HepG2 (cell line): ENCODE measurements around the gene CALR. TPM values are rescaled to one million over a fixed set of nuclear protein-coding genes. Genes with fewer than 3 reads are reported as not detected.

Experiments
- ATAC-seq: fragments of 200-7000 bp; cut with Tn5 transposase; 3 replicates; pipeline ENCODE4 v1.9.1; 2020; ENCODE audit warnings: mild to moderate bottlenecking, moderate library complexity
- BruUV-seq: library from RNA; stranded (reverse); fragments of 400-500 nt; replicated peaks from 2 replicates; lab custom pipeline; 2021; lab: Mats Ljungman, UMichigan
- CTCF ChIA-PET: fragments of 300-600 bp; formaldehyde crosslinking; extraction: SDS; loops from one replicate; lab custom pipeline; 2021; ENCODE audit warnings: low total read pairs, inconsistent platforms, low intra/inter-chr PET ratio; lab: Yijun Ruan, JAX
- POLR2A ChIA-PET: fragments of 350-600 bp; sonication (Branson Sonifier 250); formaldehyde crosslinking; loops from one replicate; lab custom pipeline; 2020; ENCODE audit warnings: antibody characterized with exemption, inconsistent platforms; lab: Yijun Ruan, JAX
- DNase-seq: peaks from one replicate; pipeline ENCODE4 v3.0.0-alpha.2; 2015; ENCODE audit warnings: low spot score
- FAIRE-seq: peaks from 3 replicates; lab custom pipeline; 2011; peaks lifted over from hg19 to GRCh38; lab: Jason Lieb, UNC
- H2AFZ ChIP-seq: one replicate; pipeline ENCODE4 v1.6.1; 2011; ENCODE audit warnings: low read length, inconsistent platforms
- H3K27ac ChIP-seq: fragments of 300-600 bp; 3 replicates; pipeline ENCODE4 v1.8.0; 2011; ENCODE audit warnings: mixed run types, mild to moderate bottlenecking, mixed read lengths, low read length, inconsistent platforms; ENCODE audit not compliant: insufficient read depth; ENCODE audit errors: extremely low read length
- H3K27me3 ChIP-seq, 2 experiments: fragments of 200-600 bp in 1 of 2; 2 replicates in 1 of 2; 3 replicates in 1 of 2; pipeline versions ENCODE4 v1.6.0 to v1.8.0; 2011; ENCODE audit warnings: low read length in 2 of 2, mild to moderate bottlenecking in 2 of 2, moderate library complexity in 2 of 2, inconsistent platforms in 1 of 2; ENCODE audit not compliant: insufficient read depth in 2 of 2, control insufficient read depth in 1 of 2
- H3K36me3 ChIP-seq, 2 experiments: fragments of 200-600 bp in 1 of 2; replicated peaks in 1 of 2; 2 replicates in 1 of 2; 3 replicates in 1 of 2; pipeline versions ENCODE4 v1.5.1 to v1.8.0; 2011; ENCODE audit warnings: low read length in 2 of 2, inconsistent platforms in 1 of 2; ENCODE audit not compliant: insufficient read depth in 2 of 2, control insufficient read depth in 1 of 2
- H3K4me1 ChIP-seq: 2 replicates; pipeline ENCODE4 v1.5.1; 2012; ENCODE audit warnings: low read length, inconsistent platforms; ENCODE audit not compliant: insufficient read depth
- H3K4me2 ChIP-seq: 2 replicates; pipeline ENCODE4 v1.6.0; 2011; ENCODE audit warnings: low read depth, low read length, inconsistent platforms
- H3K4me3 ChIP-seq, 3 experiments: fragments of 200-600 bp in 1 of 3; sonication (generic), shearing (Covaris generic) in 1 of 3; replicated peaks in 1 of 3; 2 replicates each; pipeline ENCODE4 v1.5.1; 2011 to 2016; ENCODE audit warnings: low read length in 3 of 3, inconsistent platforms in 2 of 3, low read depth in 2 of 3, mild to moderate bottlenecking in 2 of 3, control low read depth in 1 of 3, mixed read lengths in 1 of 3; ENCODE audit not compliant: insufficient read depth in 1 of 3
- H3K79me2 ChIP-seq: one replicate; pipeline ENCODE4 v1.6.1; 2011; ENCODE audit warnings: low read length, inconsistent platforms; ENCODE audit not compliant: insufficient read depth
- H3K9ac ChIP-seq: 2 replicates; pipeline ENCODE4 v1.6.0; 2011; ENCODE audit warnings: mild to moderate bottlenecking, low read depth, low read length, inconsistent platforms; ENCODE audit not compliant: insufficient read depth
- H3K9me3 ChIP-seq: 2 replicates; pipeline ENCODE4 v1.5.1; 2012; ENCODE audit warnings: mild to moderate bottlenecking, low read length
- H4K20me1 ChIP-seq: 2 replicates; pipeline ENCODE4 v1.6.0; 2011; ENCODE audit warnings: inconsistent platforms, mild to moderate bottlenecking, low read length, moderate library complexity; ENCODE audit not compliant: insufficient read depth
- ELF4 ChIP-seq: sonication (generic); formaldehyde crosslinking; IDR thresholded peaks from 2 replicates; pipeline ENCODE4 v1.5.0; 2020; ENCODE audit warnings: missing genetic modification reagents, mild to moderate bottlenecking, moderate library complexity, borderline replicate concordance
- KMT2A ChIP-seq: sonication (generic); formaldehyde crosslinking; IDR thresholded peaks from 2 replicates; pipeline ENCODE4 v1.4.0; 2020; ENCODE audit warnings: missing genetic modification reagents
- MATR3 ChIP-seq: sonication (generic); formaldehyde crosslinking; IDR thresholded peaks from 2 replicates; pipeline ENCODE4 v1.4.0; 2020; ENCODE audit warnings: missing genetic modification reagents
- MBNL3 ChIP-seq: fragments of 250-450 bp; sonication (Bioruptor Pico); conservative IDR thresholded peaks from 2 replicates; pipeline ENCODE4 v1.8.0; 2022; ENCODE audit warnings: mild to moderate bottlenecking, inconsistent platforms
- NFIC ChIP-seq: IDR thresholded peaks from 2 replicates; pipeline ENCODE4 v1.6.1; 2012; ENCODE audit warnings: mild to moderate bottlenecking, low read length, inconsistent platforms
- RBFOX2 ChIP-seq: fragments of 200-400 bp; formaldehyde crosslinking; IDR thresholded peaks from 2 replicates; pipeline ENCODE4 v1.6.1; 2017; ENCODE audit warnings: low read depth, mild to moderate bottlenecking, low read length
- SIN3A ChIP-seq: IDR thresholded peaks from 2 replicates; pipeline ENCODE4 v1.6.1; 2011; ENCODE audit warnings: low read depth, mild to moderate bottlenecking, control low read depth, low read length, borderline replicate concordance
- SMAD1 ChIP-seq: sonication (generic); formaldehyde crosslinking; IDR thresholded peaks from 2 replicates; pipeline ENCODE4 v1.4.0; 2020; ENCODE audit warnings: missing genetic modification reagents, low read depth, mild to moderate bottlenecking, borderline replicate concordance
- TBX2 ChIP-seq: sonication (generic); formaldehyde crosslinking; IDR thresholded peaks from 2 replicates; pipeline ENCODE4 v1.5.0; 2020; ENCODE audit warnings: missing genetic modification reagents, mild to moderate bottlenecking, borderline replicate concordance
- ZNF274 ChIP-seq: sonication (generic); formaldehyde crosslinking; IDR thresholded peaks from 2 replicates; pipeline ENCODE4 v1.5.1; 2020; ENCODE audit warnings: mild to moderate bottlenecking, missing genetic modification reagents
- ZNF577 ChIP-seq: sonication (generic); formaldehyde crosslinking; IDR thresholded peaks from 2 replicates; pipeline ENCODE4 v1.4.0; 2020; ENCODE audit warnings: mild to moderate bottlenecking, low read depth, missing genetic modification reagents, borderline replicate concordance
- WGBS: methylation state at CpG from one replicate; pipeline ENCODE4 v1.1.6; 2017; ENCODE audit warnings: low lambda C conversion rate; 5-methylcytosine and 5-hydroxymethylcytosine counted together
- in situ Hi-C: cut with HindIII; loops from 2 replicates; pipeline ENCODE4 v1.10.0; 2017; ENCODE audit warnings: low pct_unique_long_range_greater_than_20kb; ENCODE audit not compliant: extremely low pct_ligation_motif_present
- intact Hi-C: fragments of 100-400 bp; cut with micrococcal nuclease; formaldehyde crosslinking; loops from one replicate; pipeline ENCODE4 v1.10.0; 2022; ENCODE audit not compliant: unreplicated experiment
- polyA plus RNA-seq, 8 experiments: library from polyadenylated mRNA; depleted of rRNA in 3 of 8; stranded (reverse) in 7 of 8; unstranded in 1 of 8; fragments of >200 nt; fragmentation: Illumina TruSeq in 4 of 8; extraction: Trizol in 4 of 8; gene quantifications; 2 replicates each; pipeline versions ENCODE4 v1.2.1 to v1.2.3, GENCODE V29; 2011 to 2016; ENCODE audit warnings: low read depth in 4 of 8, missing spikeins in 1 of 8, mixed read lengths in 1 of 8; ENCODE audit not compliant: insufficient read depth in 1 of 8
- total RNA-seq, 5 experiments: library from RNA; depleted of rRNA; stranded (reverse); fragments of >200 nt; fragmentation: Illumina TruSeq; extraction: Trizol; gene quantifications; 2 replicates each; pipeline ENCODE4 v1.2.3, GENCODE V29; 2016; ENCODE audit warnings: low read depth in 1 of 5
- TF ChIP-seq, protein P1 (sequence below): sonication (generic); formaldehyde crosslinking; IDR thresholded peaks from 2 replicates; pipeline ENCODE4 v1.8.0; 2022; ENCODE audit warnings: mild to moderate bottlenecking, missing genetic modification reagents; ENCODE audit not compliant: insufficient replicate concordance
- TF ChIP-seq, protein P2 (sequence below): sonication (generic); formaldehyde crosslinking; IDR thresholded peaks from 2 replicates; pipeline ENCODE4 v1.5.1; 2020; ENCODE audit warnings: mild to moderate bottlenecking, moderate library complexity, missing genetic modification reagents

CALR gene
- total and polyA plus RNA-seq, 2 of the 13 experiments (the other 11 are each of a cell fraction or from before 2014, with no cell fraction given) = 898 to 934 TPM

DNA sequence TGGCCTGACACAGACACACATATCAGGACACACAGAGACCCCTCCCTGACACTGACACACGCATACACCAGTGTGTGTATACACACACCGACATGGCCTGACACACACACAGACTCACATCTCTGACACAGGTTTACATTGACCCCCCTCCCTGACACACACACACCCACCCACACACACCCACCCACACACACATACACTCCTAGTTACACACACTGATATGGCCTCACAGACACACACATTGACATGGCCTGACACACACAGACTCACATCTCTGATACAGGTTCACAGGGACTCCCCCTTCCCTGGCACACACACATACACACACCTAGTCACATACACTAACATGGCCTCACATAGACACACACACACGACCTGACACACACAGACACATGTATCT is 52.4 kb downstream of the CALR start:
- peaks cover 40% of the 10 kb centered on the region for H3K4me1 ChIP-seq
- H2AFZ ChIP-seq = no peak overlapping the region
- ATAC-seq = no peak
- H4K20me1 ChIP-seq = no peaks in the 10 kb centered on the region
- no peaks in the 10 kb centered on the region for H3K9me3 ChIP-seq
- in situ Hi-C loops (no loop called here), intact Hi-C loops (no loop called here)
- H3K4me2 ChIP-seq = no peak overlapping the region
- no TSS peak for BruUV-seq
- POLR2A ChIA-PET = no interaction called here
- CTCF ChIA-PET = no interaction called here
- TF ChIP-seq ZNF577 (CRISPR knock-in tag) (no peak), MATR3 (CRISPR knock-in tag) (no peak), SMAD1 (CRISPR knock-in tag) (no peak), ZNF274 (CRISPR knock-in tag) (no peak), MBNL3 (no peak), RBFOX2 (no peak), TBX2 (CRISPR knock-in tag) (no peak), NFIC (no peak), ELF4 (CRISPR knock-in tag) (no peak), KMT2A (CRISPR knock-in tag) (no peak), SIN3A (no peak)
- TF ChIP-seq, protein P1, sequence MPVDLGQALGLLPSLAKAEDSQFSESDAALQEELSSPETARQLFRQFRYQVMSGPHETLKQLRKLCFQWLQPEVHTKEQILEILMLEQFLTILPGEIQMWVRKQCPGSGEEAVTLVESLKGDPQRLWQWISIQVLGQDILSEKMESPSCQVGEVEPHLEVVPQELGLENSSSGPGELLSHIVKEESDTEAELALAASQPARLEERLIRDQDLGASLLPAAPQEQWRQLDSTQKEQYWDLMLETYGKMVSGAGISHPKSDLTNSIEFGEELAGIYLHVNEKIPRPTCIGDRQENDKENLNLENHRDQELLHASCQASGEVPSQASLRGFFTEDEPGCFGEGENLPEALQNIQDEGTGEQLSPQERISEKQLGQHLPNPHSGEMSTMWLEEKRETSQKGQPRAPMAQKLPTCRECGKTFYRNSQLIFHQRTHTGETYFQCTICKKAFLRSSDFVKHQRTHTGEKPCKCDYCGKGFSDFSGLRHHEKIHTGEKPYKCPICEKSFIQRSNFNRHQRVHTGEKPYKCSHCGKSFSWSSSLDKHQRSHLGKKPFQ = no peak
- TF ChIP-seq, protein P2, sequence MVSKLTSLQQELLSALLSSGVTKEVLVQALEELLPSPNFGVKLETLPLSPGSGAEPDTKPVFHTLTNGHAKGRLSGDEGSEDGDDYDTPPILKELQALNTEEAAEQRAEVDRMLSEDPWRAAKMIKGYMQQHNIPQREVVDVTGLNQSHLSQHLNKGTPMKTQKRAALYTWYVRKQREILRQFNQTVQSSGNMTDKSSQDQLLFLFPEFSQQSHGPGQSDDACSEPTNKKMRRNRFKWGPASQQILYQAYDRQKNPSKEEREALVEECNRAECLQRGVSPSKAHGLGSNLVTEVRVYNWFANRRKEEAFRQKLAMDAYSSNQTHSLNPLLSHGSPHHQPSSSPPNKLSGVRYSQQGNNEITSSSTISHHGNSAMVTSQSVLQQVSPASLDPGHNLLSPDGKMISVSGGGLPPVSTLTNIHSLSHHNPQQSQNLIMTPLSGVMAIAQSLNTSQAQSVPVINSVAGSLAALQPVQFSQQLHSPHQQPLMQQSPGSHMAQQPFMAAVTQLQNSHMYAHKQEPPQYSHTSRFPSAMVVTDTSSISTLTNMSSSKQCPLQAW = no peak
- H3K27me3 ChIP-seq = no peaks in the 10 kb centered on the region
- H3K79me2 ChIP-seq = no peaks in the 10 kb centered on the region
- H3K9ac ChIP-seq = no peak overlapping the region
- no peak for DNase-seq
- H3K4me3 ChIP-seq = no peak overlapping the region
- FAIRE-seq = no peak
- WGBS = 67% methylated on average over 3 of the region's 3 CpGs
- no peak overlapping the region for H3K27ac ChIP-seq
- H3K36me3 ChIP-seq = no peaks in the 10 kb centered on the region
